COLO829 (cell line): ENCODE data around the gene HS3ST5.
"Not testable (repeated sequence)": the region's sequence is repeated elsewhere in the genome, so short reads cannot be mapped to it uniquely, and the experiment has no call there.

Experiments
- DNase-seq: peaks from one replicate; pipeline ENCODE4 v3.0.0; 2012; ENCODE audit warnings: low spot score

Gene HS3ST5

DNA sequence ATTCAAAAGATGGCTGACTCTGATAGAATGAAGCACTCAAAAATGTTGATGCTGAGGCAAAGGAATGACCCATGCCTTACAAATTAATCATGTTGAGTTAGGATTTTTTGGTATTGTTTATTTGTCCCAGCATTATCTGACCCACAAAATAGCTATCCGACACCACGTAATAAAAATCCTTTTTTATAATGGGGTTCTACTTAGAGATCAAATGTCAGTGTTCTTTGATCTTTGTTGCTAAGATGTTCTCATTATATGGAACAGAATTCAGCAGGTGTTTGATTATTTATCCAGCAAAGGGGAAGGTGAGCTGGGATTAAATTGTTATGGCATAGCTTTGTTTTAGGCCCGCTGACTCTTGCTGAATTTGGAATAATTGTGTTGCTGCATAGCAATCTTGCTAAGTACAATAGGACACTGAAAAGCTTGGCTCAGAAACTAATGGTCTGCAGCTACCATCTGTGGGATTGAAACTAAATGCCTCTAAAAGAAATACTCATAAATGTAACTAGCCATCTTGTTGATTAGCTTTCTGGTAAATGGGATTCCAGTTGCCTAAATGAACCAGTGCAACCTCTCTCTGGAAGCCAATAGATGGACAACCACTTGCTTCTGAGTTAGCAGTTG is 191.6 kb downstream of the HS3ST5 start:
- no peak for DNase-seq

DNA sequence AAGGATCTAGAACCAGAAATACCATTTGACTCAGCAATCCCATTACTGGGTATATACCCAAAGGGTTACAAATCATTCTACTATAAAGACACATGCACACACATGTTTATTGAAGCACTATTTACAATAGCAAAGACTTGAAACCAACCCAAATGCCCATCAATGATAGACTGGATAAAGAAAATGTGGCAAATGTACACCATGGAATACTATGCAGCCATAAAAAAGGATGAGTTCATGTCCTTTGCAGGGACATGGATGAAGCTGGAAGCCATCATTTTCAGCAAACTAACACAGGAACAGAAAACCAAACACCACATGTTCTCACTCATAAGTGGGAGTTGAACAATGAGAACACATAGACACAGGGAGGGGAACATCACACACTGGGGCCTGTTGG is 193.6 kb downstream of the HS3ST5 start:
- DNase-seq = not testable (repeated sequence)

DNA sequence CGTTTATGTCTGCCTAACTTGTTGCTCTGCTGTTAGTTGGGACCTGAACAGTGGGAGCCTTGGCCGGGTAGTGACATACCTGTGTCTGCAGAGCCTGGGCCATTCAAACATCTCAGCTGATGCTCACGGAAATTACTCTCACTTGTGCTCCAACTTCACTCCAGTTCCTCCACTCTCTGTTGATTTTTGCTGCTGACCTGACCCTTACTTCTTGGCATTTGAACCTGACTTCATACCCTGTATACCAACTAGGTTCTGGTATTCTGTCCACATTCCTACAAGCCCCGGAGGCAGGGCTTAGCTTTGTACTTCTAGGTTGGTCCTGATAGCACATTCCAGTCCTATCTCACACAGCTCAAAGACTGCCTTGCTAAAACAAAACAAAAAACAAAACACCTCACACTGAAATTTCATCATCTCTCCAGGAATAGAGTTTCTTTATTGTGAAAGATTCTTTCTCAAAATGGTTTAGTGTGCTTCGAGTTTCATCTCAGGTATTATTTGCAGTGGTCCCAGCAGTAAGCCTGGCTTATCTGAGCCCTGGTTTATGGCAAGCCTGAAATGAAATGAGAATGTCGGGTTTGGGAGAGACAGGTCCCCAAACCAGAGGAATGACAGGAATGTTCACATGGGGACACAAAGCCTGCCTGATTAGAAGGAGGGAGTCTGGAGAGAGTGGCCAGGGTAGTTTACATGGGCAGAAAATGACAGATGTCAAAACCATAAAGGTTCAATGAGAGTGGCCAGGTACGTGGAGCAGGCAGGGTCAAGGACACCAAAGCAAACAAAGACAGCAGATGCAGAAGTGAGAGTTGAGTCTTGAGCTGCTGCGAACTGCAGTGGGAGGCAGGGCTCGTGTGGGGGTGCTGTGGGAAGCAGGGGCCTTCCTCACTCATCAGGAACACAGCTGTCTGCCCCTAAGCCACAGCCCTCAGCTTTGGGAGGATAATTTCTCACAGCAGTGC is 197.7 kb downstream of the HS3ST5 start:
- no peak for DNase-seq

- DNase-seq = peak; percentile 51
Measured at GRCh38 chr6:114142258-114142657, 200.6 kb downstream of the HS3ST5 start.

DNA sequence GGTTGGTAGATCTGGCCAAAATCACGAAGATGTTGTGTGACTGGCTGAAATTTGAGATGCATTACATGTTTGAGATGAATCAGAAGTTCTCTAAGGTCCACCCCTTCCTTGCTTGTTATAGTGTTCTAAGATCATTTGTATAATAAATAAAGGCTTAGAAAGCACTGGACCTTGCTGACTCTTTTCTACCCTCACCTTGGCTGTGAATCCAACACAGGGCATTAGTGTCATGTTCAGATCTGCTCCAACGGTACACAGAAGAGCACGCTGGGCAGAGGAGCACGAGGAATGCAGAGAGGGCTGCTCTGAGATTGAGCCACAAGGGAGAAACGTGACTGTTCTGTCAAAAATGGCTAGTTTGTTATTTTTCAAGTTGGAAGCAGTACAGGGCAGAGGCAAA is 202.4 kb downstream of the HS3ST5 start:
- DNase-seq = no peak

GRCh38 chr6:114138577-114139248 is 204.1 kb downstream of the HS3ST5 start:
- DNase-seq = no peak

- DNase-seq = no peak
Measured at GRCh38 chr6:114135363-114135971, 207.4 kb downstream of the HS3ST5 start.

DNA sequence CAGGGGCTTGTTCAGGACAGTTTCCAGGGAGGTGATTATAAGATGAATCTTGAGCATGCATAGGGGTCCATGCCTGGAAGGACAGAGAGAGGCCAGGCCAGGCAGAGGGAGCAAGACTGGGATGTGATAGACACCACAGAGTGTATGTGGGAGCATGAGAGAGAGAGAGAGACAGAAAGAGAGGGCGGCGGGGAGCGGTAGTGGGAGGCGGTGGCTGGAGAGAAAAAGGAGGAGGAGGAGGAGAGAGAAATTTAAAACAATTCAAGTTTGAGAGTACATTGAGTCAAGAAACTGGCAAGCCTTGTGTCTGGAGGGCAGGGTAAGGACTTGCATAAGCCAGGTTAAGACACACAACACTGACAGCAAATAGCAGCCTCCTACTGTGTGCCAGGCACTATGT is 209.0 kb downstream of the HS3ST5 start:
- no peak for DNase-seq

DNA sequence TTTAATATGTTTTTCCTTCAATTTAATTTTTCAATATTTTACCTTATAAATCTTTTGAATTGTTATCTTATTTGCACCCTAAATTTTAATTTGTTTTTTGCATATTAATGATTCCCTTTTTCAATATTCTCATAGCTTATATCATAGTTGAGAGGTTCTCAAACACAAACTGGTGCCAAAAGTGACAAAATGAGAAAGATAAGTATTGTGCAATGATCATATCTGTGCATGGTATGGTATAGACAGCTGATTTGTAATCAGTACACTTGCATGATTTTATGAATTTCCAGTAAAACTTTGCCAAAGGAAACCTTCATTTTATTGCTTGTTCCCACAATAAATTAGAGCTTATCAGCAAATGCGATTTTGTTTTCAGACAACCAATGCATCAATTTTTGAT is 210.9 kb downstream of the HS3ST5 start:
- DNase-seq = no peak

DNA sequence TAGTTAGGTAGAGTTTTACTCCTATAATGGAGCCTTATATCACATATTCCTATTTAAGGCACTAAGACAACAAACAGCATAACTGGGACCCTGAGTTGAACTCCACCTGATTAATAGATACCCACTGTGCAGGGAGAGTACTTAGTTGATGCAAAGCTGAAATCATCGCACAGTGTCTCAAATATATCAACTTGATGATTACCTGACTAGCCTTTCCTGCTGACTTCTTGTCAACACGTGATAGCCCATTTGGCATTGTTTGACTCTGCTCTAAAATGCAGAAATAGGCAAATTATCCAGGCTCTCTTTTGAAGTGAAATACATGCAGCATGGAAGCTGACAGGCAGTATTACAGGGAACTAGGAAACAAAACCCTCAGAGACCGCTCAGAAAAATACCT is 217.2 kb downstream of the HS3ST5 start:
- no peak for DNase-seq

GRCh38 chr6:114121913-114122662 is 220.7 kb downstream of the HS3ST5 start:
- no peak for DNase-seq

GRCh38 chr6:114119056-114119455 is 223.8 kb downstream of the HS3ST5 start:
- DNase-seq = peak; percentile 47

GRCh38 chr6:114115652-114116051 is 227.2 kb downstream of the HS3ST5 start:
- no peak for DNase-seq

DNA sequence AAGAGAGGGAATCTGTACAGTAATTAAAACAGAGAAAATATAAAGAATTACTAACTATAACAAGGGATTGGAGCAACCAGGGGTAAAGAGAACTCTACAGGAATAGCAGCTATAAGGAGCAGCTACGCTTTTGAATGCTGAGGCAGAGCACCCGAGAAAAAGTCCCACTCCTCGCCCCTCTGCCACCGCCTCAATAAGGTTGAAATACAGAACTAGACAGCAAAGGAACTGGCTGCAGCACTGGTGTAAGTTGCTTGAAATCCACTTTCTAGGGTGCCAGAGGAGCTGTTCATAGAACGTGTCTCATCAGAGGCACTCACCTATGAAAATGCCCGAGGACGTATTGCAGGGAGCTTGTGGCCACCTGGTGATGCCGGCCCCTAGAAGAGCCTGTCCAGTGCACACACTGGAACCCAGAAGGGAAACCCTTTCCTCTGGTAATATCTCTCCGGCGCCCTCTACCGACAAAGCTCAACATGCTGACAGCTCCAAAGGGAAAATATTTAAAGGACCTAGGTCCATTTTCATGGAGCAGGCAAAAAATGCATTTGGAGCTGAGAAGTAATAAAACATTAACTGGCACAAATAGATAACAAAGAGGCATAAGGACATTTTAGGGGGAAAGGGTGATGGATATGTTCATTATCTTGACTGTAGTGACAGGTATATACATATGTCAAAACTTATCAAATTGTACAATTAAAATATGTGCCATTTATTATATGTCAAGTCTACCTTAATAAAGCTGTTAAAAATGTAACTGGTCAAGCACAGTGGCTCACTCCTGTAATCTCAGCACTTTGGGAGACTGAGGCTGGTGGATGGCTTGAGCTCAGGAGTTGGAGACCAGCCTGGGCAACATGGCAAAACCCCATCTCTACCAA is 234.5 kb downstream of the HS3ST5 start:
- DNase-seq = peak; percentile 56

GRCh38 chr6:114106020-114106419 is 236.8 kb downstream of the HS3ST5 start:
- no peak for DNase-seq

- peak; percentile 11 for DNase-seq
Measured at GRCh38 chr6:114101255-114101654, 241.6 kb downstream of the HS3ST5 start.

DNA sequence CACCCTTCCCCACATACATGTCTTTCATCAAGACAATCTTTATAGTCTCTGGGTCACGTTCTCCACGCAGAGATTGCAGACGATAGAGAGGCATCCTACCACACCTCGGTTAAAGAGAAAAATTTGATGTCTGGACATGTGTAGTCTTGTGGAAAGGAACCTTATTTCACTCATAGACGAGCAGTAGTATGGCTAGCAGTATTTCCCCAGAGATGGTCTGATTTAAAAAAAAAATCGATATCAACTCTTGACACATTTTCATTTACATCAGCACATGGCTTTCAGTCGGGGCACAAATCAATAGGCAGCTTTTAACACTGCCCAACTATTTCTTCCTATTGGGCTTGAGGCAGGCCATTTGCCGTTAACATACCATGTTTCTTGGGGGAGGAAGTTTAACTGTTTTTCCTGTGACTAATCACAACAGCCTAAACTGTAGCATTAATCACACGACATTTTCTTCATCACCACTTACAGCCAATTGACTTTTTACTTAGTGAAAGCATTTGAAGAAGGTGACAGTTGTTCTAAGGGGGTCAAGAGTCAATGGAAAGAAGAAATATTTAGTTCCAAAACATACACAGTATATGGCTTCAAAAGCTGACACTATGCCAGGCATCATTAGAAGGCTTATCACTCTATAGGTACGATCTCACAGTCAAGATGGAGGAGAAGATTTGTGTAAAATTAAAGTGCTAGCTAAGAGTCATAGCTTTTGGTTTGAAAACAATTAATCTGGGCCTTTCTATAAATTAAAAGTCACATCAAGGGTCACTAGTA is 242.4 kb downstream of the HS3ST5 start:
- no peak for DNase-seq

GRCh38 chr6:114096561-114097172 is 246.2 kb downstream of the HS3ST5 start:
- DNase-seq = peak; percentile 13

DNA sequence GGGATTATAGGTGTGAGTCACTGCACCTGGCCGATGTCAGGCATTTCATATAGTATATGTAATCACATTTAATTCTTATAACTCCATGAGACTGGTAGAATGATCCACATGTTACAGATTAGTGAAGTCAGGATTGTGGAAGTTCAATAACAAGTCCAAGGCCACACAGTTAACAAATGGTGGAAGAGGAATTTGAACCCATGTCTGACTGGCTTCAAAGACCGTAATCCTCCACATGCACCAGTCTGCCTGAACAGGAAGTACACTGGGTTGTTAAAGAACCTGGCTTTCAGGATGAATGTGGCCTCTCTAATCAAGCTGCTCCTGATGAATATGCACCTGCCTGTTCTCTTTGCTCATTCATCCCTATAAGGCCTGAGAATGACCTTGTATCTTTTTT is 249.9 kb downstream of the HS3ST5 start:
- DNase-seq = no peak
